ENCODE data around the gene FAM3D. TPM values are rescaled to one million over a fixed set of nuclear protein-coding genes. Genes with fewer than 3 reads are reported as not detected.
"Not testable (repeated sequence)": the region's sequence is repeated elsewhere in the genome, so short reads cannot be mapped to it uniquely, and the experiment has no call there.

The FAM3D gene
- total RNA-seq, 4 donors from 2014 or later: 243 to 431 (median 364) TPM

DNA sequence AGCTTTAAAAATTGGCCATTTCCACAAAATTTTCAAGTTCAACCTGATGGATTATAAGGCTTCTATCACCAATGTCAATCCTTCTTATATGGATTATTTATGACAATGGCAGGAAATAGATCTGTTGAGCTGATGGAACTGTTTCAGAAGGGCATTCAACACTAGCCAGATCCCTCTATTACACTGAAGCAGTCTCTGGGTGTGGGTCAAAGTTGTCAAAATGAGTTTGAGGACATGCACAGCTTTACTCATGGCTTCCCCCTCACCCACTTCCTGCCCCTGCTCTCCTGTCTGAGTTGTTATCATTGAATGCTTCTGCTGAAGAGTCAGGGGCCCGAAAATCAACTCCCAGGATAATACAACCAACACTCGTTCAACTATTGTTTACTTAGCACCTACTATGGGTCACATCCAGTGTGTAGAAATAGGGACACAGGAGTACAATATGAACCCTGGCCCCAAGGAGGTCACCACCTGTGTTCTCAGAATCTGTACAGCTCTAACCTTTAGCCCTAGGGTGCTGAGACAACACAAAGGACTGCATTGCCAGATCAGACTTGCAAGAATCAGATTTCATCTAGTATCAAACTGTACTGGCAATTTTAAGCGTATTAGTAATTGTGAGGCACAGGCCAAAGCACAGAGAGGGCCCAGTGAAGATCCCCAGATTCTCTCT is 41.7 kb upstream of the FAM3D start:
- 87% methylated on average over 3 of the region's 3 CpGs; no CpG with 5 or more reads in 1 of the 2 donors for WGBS, 2 donors (ENCODE audit: low coverage in 1 of 2)
- in situ Hi-C loops (cut with MboI; ENCODE audit: low pct_ligation_motif_present in 1 of 4, low pct_unique_long_range_greater_than_20kb in 1 of 4, low sequenced_read_pairs in 3 of 4) (no loop called here), intact Hi-C loops (cut with DNase I; ENCODE audit: low total_unique reads) (no loop called here)
- DNase-seq: no peak
- Histone ChIP-seq H3K4me1 (peaks cover 0 to 4% (median 0%) of the 10 kb centered on the region in 4 donors), H3K4me3 (no peak overlapping the region), H3K27ac (no peak overlapping the region), H3K9me3 (no peaks in the 10 kb centered on the region), H3K36me3 (no peaks in the 10 kb centered on the region), H3K27me3 (no peaks in the 10 kb centered on the region)
- TF ChIP-seq EP300 (IDR thresholded peaks at IDR 0.05; ENCODE audit: low read depth) (no peak), POLR2A (IDR thresholded peaks at IDR 0.05) (no peak), POLR2AphosphoS5 (IDR thresholded peaks at IDR 0.05) (no peak)
- TF ChIP-seq, protein P1, sequence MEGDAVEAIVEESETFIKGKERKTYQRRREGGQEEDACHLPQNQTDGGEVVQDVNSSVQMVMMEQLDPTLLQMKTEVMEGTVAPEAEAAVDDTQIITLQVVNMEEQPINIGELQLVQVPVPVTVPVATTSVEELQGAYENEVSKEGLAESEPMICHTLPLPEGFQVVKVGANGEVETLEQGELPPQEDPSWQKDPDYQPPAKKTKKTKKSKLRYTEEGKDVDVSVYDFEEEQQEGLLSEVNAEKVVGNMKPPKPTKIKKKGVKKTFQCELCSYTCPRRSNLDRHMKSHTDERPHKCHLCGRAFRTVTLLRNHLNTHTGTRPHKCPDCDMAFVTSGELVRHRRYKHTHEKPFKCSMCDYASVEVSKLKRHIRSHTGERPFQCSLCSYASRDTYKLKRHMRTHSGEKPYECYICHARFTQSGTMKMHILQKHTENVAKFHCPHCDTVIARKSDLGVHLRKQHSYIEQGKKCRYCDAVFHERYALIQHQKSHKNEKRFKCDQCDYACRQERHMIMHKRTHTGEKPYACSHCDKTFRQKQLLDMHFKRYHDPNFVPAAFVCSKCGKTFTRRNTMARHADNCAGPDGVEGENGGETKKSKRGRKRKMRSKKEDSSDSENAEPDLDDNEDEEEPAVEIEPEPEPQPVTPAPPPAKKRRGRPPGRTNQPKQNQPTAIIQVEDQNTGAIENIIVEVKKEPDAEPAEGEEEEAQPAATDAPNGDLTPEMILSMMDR (IDR thresholded peaks at IDR 0.05): no peak

DNA sequence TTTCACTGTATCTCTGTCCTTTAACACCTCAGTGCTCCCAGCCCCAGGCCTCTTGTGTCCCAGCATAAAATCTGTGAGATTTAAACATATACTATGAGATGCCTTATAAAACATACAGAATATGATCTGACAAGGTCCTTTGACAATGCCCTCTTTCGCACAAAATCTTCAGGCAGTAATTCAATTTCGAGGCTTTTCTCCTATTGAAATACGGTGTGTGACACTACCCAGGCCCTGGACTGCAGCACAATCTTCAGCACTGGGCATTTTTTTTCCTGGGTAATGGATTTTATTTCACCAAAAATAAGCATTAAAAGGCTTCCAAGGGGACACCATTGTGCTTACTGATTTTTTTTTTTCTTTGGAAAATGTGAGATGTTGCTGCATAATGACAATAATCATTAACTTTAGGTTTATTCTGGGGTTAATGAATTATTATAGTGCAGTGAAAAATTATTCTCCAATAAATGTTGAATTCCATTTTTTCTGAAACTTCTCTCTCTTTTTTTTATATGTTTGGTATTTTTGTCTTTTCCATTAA is 40.9 kb upstream of the FAM3D start:
- H3K27me3 ChIP-seq: no peaks in the 10 kb centered on the region
- intact Hi-C loops (cut with DNase I; ENCODE audit: low total_unique reads): no loop called here
- DNase-seq: no peak
- H3K27ac ChIP-seq: no peak overlapping the region
- WGBS, 2 donors (ENCODE audit: low coverage in 1 of 2): 70 to 82% methylated on average over 2 to 3 of the region's 3 CpGs
- peaks cover 0 to 4% (median 0%) of the 10 kb centered on the region in 4 donors for H3K4me1 ChIP-seq
- no peak overlapping the region for H3K4me3 ChIP-seq
- TF ChIP-seq EP300 (IDR thresholded peaks at IDR 0.05; ENCODE audit: low read depth) (no peak), POLR2AphosphoS5 (IDR thresholded peaks at IDR 0.05) (no peak)
- TF ChIP-seq, protein P1 (IDR thresholded peaks at IDR 0.05): no peak
- in situ Hi-C loops (cut with MboI; ENCODE audit: low pct_ligation_motif_present in 1 of 4, low pct_unique_long_range_greater_than_20kb in 1 of 4, low sequenced_read_pairs in 3 of 4): no loop called here
- no peaks in the 10 kb centered on the region for H3K36me3 ChIP-seq
- H3K9me3 ChIP-seq: no peaks in the 10 kb centered on the region

DNA sequence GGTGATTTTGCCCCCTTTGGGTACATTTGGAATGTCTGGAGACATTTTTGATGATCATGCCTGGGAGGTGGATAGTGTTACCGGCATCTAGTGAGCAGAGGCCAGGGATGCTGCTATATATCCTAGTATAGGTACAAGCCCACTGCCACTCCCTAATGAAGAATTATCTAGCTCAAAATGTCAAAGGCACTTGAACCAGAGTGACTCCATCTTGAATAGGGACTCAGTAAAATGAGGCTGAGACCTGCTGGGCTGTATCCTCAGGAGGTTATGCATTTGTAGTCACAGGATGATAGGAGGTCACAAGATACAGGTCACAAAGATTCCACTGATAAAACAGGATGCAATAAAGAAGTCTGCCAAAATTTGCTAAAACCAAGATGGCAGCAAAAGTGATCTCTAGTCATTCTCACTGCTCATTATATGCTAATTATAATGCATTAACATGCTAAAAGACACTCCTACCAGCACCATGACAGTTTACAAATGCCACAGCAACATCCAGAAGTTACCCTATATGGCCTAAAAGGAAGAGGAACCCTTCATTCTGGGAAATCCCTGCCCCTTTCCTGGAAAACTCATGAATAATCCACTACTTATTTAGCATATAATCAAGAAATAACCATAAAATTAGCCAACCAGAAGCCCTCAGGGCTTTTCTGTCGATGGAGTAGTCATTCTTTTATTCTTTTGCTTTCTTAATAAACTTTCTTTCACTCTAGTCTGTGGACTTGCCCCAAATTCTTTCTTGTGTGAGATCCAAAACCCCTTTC is 40.0 kb upstream of the FAM3D start:
- Histone ChIP-seq H3K4me3 (no peak overlapping the region), H3K9me3 (no peaks in the 10 kb centered on the region), H3K27me3 (no peaks in the 10 kb centered on the region), H3K4me1 (peaks cover 0 to 6% (median 0%) of the 10 kb centered on the region in 4 donors), H3K36me3 (no peaks in the 10 kb centered on the region), H3K27ac (no peak overlapping the region)
- 40 to 79% methylated on average over 1 to 2 of the region's 2 CpGs for WGBS, 2 donors (ENCODE audit: low coverage in 1 of 2)
- TF ChIP-seq POLR2A (IDR thresholded peaks at IDR 0.05): no peak
- no peak for TF ChIP-seq EP300 (IDR thresholded peaks at IDR 0.05; ENCODE audit: low read depth)
- TF ChIP-seq, protein P1 (IDR thresholded peaks at IDR 0.05): no peak
- no peak for TF ChIP-seq POLR2AphosphoS5 (IDR thresholded peaks at IDR 0.05)
- DNase-seq: no peak
- intact Hi-C loops (cut with DNase I; ENCODE audit: low total_unique reads) (no loop called here), in situ Hi-C loops (cut with MboI; ENCODE audit: low pct_ligation_motif_present in 1 of 4, low pct_unique_long_range_greater_than_20kb in 1 of 4, low sequenced_read_pairs in 3 of 4) (no loop called here)

DNA sequence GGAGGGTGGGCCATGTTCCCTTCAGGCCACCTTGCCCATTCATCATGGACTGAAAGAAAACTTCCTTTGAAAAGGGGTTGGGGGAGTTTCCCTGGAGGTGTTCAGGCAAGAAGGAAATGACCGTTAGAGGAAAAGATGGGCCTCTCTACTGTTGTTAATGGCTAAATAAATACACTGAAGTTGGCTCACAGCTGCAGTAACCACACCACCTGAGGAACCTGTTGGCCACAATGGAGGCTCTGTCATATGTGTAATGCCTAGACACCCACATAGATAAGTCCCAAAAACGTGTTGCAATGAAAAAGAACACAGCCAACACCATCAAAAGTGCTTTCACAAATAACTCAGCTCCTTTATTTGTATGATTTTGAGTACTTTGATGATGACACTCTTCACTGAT is 38.2 kb upstream of the FAM3D start:
- intact Hi-C loops (cut with DNase I; ENCODE audit: low total_unique reads): no loop called here
- Histone ChIP-seq H3K36me3 (no peaks in the 10 kb centered on the region), H3K27me3 (no peaks in the 10 kb centered on the region), H3K27ac (no peak overlapping the region), H3K4me3 (no peak overlapping the region), H3K9me3 (no peaks in the 10 kb centered on the region), H3K4me1 (peaks cover 0 to 6% (median 0%) of the 10 kb centered on the region in 4 donors)
- in situ Hi-C loops (cut with MboI; ENCODE audit: low pct_ligation_motif_present in 1 of 4, low pct_unique_long_range_greater_than_20kb in 1 of 4, low sequenced_read_pairs in 3 of 4): no loop called here
- 20 to 22% methylated on average over 1 to 2 of the region's 2 CpGs for WGBS, 2 donors (ENCODE audit: low coverage in 1 of 2)
- no peak for TF ChIP-seq POLR2AphosphoS5 (IDR thresholded peaks at IDR 0.05)
- TF ChIP-seq, protein P1 (IDR thresholded peaks at IDR 0.05): no peak
- no peak for TF ChIP-seq POLR2A (IDR thresholded peaks at IDR 0.05)
- no peak for TF ChIP-seq EP300 (IDR thresholded peaks at IDR 0.05; ENCODE audit: low read depth)
- no peak for DNase-seq

DNA sequence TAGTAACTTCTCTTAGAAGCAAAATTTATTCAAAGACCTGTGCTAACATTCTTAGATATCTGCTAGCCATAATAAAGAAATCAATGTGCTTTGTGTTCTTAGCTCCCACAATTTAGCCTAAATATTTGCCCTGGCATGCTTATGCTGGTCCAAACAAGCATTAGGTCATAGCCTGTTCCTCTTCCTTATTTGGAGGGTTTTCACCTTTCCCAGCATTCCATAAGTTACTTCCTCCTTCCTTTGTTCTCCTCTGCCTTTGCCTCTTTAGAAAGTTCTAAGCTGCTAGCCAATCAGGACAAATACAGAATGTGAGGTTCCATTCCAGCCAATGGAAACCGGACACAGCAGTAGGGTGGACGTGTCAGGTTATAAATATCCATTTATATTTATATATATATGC is 37.7 kb upstream of the FAM3D start:
- not testable (repeated sequence) for H3K27ac ChIP-seq

More for the DNA sequence above, 37.7 kb upstream of the FAM3D start:
- H3K36me3 ChIP-seq; H3K4me3 ChIP-seq; DNase-seq; in situ Hi-C loops (cut with MboI; ENCODE audit: low pct_ligation_motif_present in 1 of 4, low pct_unique_long_range_greater_than_20kb in 1 of 4, low sequenced_read_pairs in 3 of 4); H3K27me3 ChIP-seq; intact Hi-C loops (cut with DNase I; ENCODE audit: low total_unique reads); H3K4me1 ChIP-seq; H3K9me3 ChIP-seq: not testable (repeated sequence)
- 77% methylated on average over 2 of the region's 2 CpGs; no CpG with 5 or more reads in 1 of the 2 donors for whole genome bisulfite sequencing, 2 donors (ENCODE audit: low coverage in 1 of 2)
